OCI-LY1 (cell line): ENCODE results near the gene MGAT4C.

ENCODE experiments used
- EZH2 ChIP-seq: fragments of 200-600 bp; sonication (generic), shearing (Covaris generic); IDR thresholded peaks from 2 replicates; pipeline ENCODE4 v1.8.0; 2017; ENCODE audit warnings: borderline replicate concordance, mixed run types, mild to moderate bottlenecking, antibody characterized with exemption, low read length, moderate library complexity, mixed read lengths
- TF ChIP-seq, protein P1 (sequence below): fragments of 200-600 bp; sonication (generic), shearing (Covaris generic); IDR thresholded peaks from 2 replicates; pipeline ENCODE4 v1.5.1; 2017; ENCODE audit warnings: mild to moderate bottlenecking, antibody characterized with exemption, low read length, moderate library complexity, mixed read lengths

GRCh38 chr12:86170051-86170450 is 86.1 kb downstream of the MGAT4C start:
- TF ChIP-seq, protein P1, sequence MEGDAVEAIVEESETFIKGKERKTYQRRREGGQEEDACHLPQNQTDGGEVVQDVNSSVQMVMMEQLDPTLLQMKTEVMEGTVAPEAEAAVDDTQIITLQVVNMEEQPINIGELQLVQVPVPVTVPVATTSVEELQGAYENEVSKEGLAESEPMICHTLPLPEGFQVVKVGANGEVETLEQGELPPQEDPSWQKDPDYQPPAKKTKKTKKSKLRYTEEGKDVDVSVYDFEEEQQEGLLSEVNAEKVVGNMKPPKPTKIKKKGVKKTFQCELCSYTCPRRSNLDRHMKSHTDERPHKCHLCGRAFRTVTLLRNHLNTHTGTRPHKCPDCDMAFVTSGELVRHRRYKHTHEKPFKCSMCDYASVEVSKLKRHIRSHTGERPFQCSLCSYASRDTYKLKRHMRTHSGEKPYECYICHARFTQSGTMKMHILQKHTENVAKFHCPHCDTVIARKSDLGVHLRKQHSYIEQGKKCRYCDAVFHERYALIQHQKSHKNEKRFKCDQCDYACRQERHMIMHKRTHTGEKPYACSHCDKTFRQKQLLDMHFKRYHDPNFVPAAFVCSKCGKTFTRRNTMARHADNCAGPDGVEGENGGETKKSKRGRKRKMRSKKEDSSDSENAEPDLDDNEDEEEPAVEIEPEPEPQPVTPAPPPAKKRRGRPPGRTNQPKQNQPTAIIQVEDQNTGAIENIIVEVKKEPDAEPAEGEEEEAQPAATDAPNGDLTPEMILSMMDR, result no peak
- TF ChIP-seq EZH2, result no peak
